Esophagus squamous epithelium (tissue), 5 donors: ENCODE results near the gene AMZ2. TPM values are rescaled to one million over a fixed set of nuclear protein-coding genes. Genes with fewer than 3 reads are reported as not detected.
"Not testable (repeated sequence)": the region's sequence is repeated elsewhere in the genome, so short reads cannot be mapped to it uniquely, and the experiment has no call there.

Experiments used
- DNase-seq: peaks from one replicate; lab custom pipeline; 2025; lab: John Stamatoyannopoulos, UW
- H3K27ac ChIP-seq, 4 donors: fragments of 200-600 bp; sonication (generic); one replicate each; pipeline ENCODE4 v1.5.1; 2016 to 2019; ENCODE audit warnings: mild to moderate bottlenecking in 1 of 4
- H3K27me3 ChIP-seq, 4 donors: fragments of 200-600 bp; sonication (generic); 1 replicate in 3 of 4; 2 replicates in 1 of 4; pipeline versions ENCODE4 v1.5.1 to v1.6.0; 2017 to 2021; ENCODE audit warnings: antibody characterized with exemption in 1 of 4
- H3K36me3 ChIP-seq, 3 donors: fragments of 200-600 bp; sonication (generic); one replicate each; pipeline ENCODE4 v1.5.1; 2016 to 2019
- H3K4me1 ChIP-seq, 3 donors: fragments of 200-600 bp; sonication (generic); one replicate each; pipeline ENCODE4 v1.5.1; 2017 to 2019
- H3K4me3 ChIP-seq, 4 donors: fragments of 200-600 bp; sonication (generic); 1 replicate in 3 of 4; 2 replicates in 1 of 4; pipeline ENCODE4 v1.5.1; 2016 to 2019; ENCODE audit warnings: mild to moderate bottlenecking in 2 of 4, moderate library complexity in 1 of 4
- H3K9me3 ChIP-seq, 3 donors: fragments of 200-600 bp; sonication (generic); one replicate each; pipeline ENCODE4 v1.5.1; 2016 to 2019
- CTCF ChIP-seq, 6 experiments: fragments of 450-650 bp in 4 of 6; fragments of 200-600 bp in 2 of 6; sonication (generic) in 2 of 6; IDR thresholded peaks; one replicate each; pipeline ENCODE4 v1.5.1; 2016 to 2019; ENCODE audit warnings: antibody characterized with exemption in 6 of 6, mild to moderate bottlenecking in 4 of 6, moderate library complexity in 4 of 6
- POLR2A ChIP-seq, 4 donors: fragments of 450-650 bp; IDR thresholded peaks; one replicate each; pipeline ENCODE4 v1.6.1; 2017; ENCODE audit warnings: antibody characterized with exemption in 4 of 4, mild to moderate bottlenecking in 4 of 4, moderate library complexity in 3 of 4
- WGBS, 2 donors: methylation state at CpG; one replicate each; pipeline ENCODE4 v1.1.5; 2018; 5-methylcytosine and 5-hydroxymethylcytosine counted together
- intact Hi-C: fragments of 100-400 bp; cut with DNase I; formaldehyde crosslinking; loops from one replicate; pipeline ENCODE4 v1.15.0; 2022
- total RNA-seq, 4 donors: library from RNA; depleted of rRNA; stranded (reverse); fragments of >200 nt; gene quantifications; one replicate each; pipeline ENCODE4 v1.1.0, GENCODE V29; 2016
- donor health status: DM: yes; HTN: yes; CAD: no.

AMZ2 gene
- total RNA-seq, 4 donors from 2014 or later = 13.7 to 47.7 (median 35.1) TPM

GRCh38 chr17:68248199-68248825 is 469 bp downstream of the AMZ2 start:
- H3K4me1 ChIP-seq = peaks cover 10 to 32% (median 15%) of the 10 kb centered on the region in 3 donors
- intact Hi-C loops = no loop called here
- 2 to 10% methylated on average over 3 to 14 of the region's 19 CpGs for WGBS, 2 donors
- H3K4me3 ChIP-seq = peak overlapping the region; percentile 74 to 97 (median 87)
- no peak for DNase-seq
- no peaks in the 10 kb centered on the region for H3K9me3 ChIP-seq
- peaks cover 0 to 30% (median 0%) of the 10 kb centered on the region in 3 donors for H3K36me3 ChIP-seq
- TF ChIP-seq POLR2A (IDR thresholded peaks at IDR 0.05) (no peak), CTCF (IDR thresholded peaks at IDR 0.05) (no peak)
- H3K27me3 ChIP-seq = no peaks in the 10 kb centered on the region
- H3K27ac ChIP-seq = peak overlapping the region; percentile 95 to 99 (median 98)

- H3K27me3 ChIP-seq = no peaks in the 10 kb centered on the region
- no peaks in the 10 kb centered on the region for H3K9me3 ChIP-seq
- DNase-seq = no peak
- 50 to 59% methylated on average over 5 of the region's 5 CpGs for WGBS, 2 donors
- intact Hi-C loops = no loop called here
- peaks cover 10 to 32% (median 15%) of the 10 kb centered on the region in 3 donors for H3K4me1 ChIP-seq
- peak overlapping the region in 3 of 4 donors; percentile 74 to 89 (median 85) for H3K4me3 ChIP-seq
- H3K36me3 ChIP-seq = peaks cover 0 to 36% (median 0%) of the 10 kb centered on the region in 3 donors
- peak overlapping the region; percentile 95 to 99 (median 98) for H3K27ac ChIP-seq
- TF ChIP-seq POLR2A (IDR thresholded peaks at IDR 0.05) = no peak
- no peak for TF ChIP-seq CTCF (IDR thresholded peaks at IDR 0.05)
Measured at GRCh38 chr17:68248891-68249290, 1.0 kb downstream of the AMZ2 start.

GRCh38 chr17:68249354-68249765 is 1.5 kb downstream of the AMZ2 start:
- 49 to 63% methylated on average over 7 of the region's 7 CpGs for WGBS, 2 donors
- Histone ChIP-seq H3K27me3 (no peaks in the 10 kb centered on the region), H3K36me3 (peaks cover 0 to 40% (median 0%) of the 10 kb centered on the region in 3 donors), H3K4me1 (peaks cover 10 to 32% (median 15%) of the 10 kb centered on the region in 3 donors), H3K27ac (peak overlapping the region in 3 of 4 donors; percentile 95 to 99 (median 99)), H3K4me3 (no peak overlapping the region), H3K9me3 (no peaks in the 10 kb centered on the region)
- no peak for TF ChIP-seq POLR2A (IDR thresholded peaks at IDR 0.05)
- no peak for TF ChIP-seq CTCF (IDR thresholded peaks at IDR 0.05)
- DNase-seq = no peak
- intact Hi-C loops = no loop called here

- H3K27ac ChIP-seq = peak overlapping the region in 1 of 4 donors; percentile 39
Measured at GRCh38 chr17:68253426-68253825, 5.6 kb downstream of the AMZ2 start.

GRCh38 chr17:68255151-68255550 is 7.3 kb downstream of the AMZ2 start:
- Histone ChIP-seq H3K4me3 (no peak overlapping the region), H3K27me3 (no peaks in the 10 kb centered on the region), H3K9me3 (no peaks in the 10 kb centered on the region), H3K36me3 (peaks cover 0 to 71% (median 0%) of the 10 kb centered on the region in 3 donors), H3K27ac (peak overlapping the region in 1 of 4 donors; percentile 36), H3K4me1 (peaks cover 2 to 29% (median 5%) of the 10 kb centered on the region in 3 donors)
- WGBS, 2 donors = 84 to 90% methylated on average over 4 of the region's 4 CpGs
- no peak for DNase-seq
- no peak for TF ChIP-seq CTCF (IDR thresholded peaks at IDR 0.05)
- TF ChIP-seq POLR2A (IDR thresholded peaks at IDR 0.05) = no peak
- intact Hi-C loops = no loop called here

More at GRCh38 chr17:68253426-68253825, 5.6 kb downstream of the AMZ2 start:
- DNase-seq, H3K9me3 ChIP-seq, H3K4me3 ChIP-seq, intact Hi-C loops, H3K27me3 ChIP-seq: not testable (repeated sequence)
- TF ChIP-seq POLR2A (IDR thresholded peaks at IDR 0.05) = peak in 1 of 4 donors; percentile 16
- H3K36me3 ChIP-seq = peaks cover 0 to 72% (median 0%) of the 10 kb centered on the region in 3 donors
- WGBS, 2 donors = 80 to 86% methylated on average over 7 of the region's 7 CpGs
- H3K4me1 ChIP-seq = peaks cover 7 to 29% (median 12%) of the 10 kb centered on the region in 3 donors
